Activated CD8-positive, alpha-beta memory T cell treated with anti-CD3 and anti-CD28 coated beads for 4 hours (primary cell): ENCODE results near the gene PRKCE.

ENCODE experiments used
- DNase-seq, 2 donors: peaks; one replicate each; pipeline ENCODE4 v3.0.0-alpha.2; 2020; ENCODE audit warnings: low read depth in 2 of 2

PRKCE gene

GRCh38 chr2:45932278-45932975 is 281.0 kb downstream of the PRKCE start:
- DNase-seq: no peak

GRCh38 chr2:45935791-45936622 is 284.5 kb downstream of the PRKCE start:
- DNase-seq: no peak

- no peak for DNase-seq
These were observed 285.1 kb downstream of the PRKCE start for GRCh38 chr2:45936623-45936979.

GRCh38 chr2:45937990-45938389 is 286.5 kb downstream of the PRKCE start:
- DNase-seq: no peak

GRCh38 chr2:45938649-45939511 is 287.4 kb downstream of the PRKCE start:
- DNase-seq: no peak

- no peak for DNase-seq
These were observed 290.2 kb downstream of the PRKCE start for GRCh38 chr2:45941531-45942236.

- no peak for DNase-seq
These were observed 290.8 kb downstream of the PRKCE start for GRCh38 chr2:45942237-45942738.

GRCh38 chr2:45943219-45944044 is 292.0 kb downstream of the PRKCE start:
- no peak for DNase-seq

GRCh38 chr2:45944074-45944473 is 292.6 kb downstream of the PRKCE start:
- no peak for DNase-seq

- DNase-seq: no peak
These were observed 293.8 kb downstream of the PRKCE start for GRCh38 chr2:45945302-45945717.

- DNase-seq: no peak
These were observed 294.5 kb downstream of the PRKCE start for GRCh38 chr2:45946023-45946422.

GRCh38 chr2:45950606-45951005 is 299.1 kb downstream of the PRKCE start:
- no peak for DNase-seq

GRCh38 chr2:45951025-45951727 is 299.7 kb downstream of the PRKCE start:
- no peak for DNase-seq

- no peak for DNase-seq
These were observed 301.1 kb downstream of the PRKCE start for GRCh38 chr2:45952591-45952990.

GRCh38 chr2:45953376-45954027 is 302.0 kb downstream of the PRKCE start:
- no peak for DNase-seq

- DNase-seq: no peak
These were observed 302.9 kb downstream of the PRKCE start for GRCh38 chr2:45954233-45954850.

- no peak for DNase-seq
These were observed 306.2 kb downstream of the PRKCE start for GRCh38 chr2:45957533-45958227.
